Stimulated activated CD8-positive, alpha-beta memory T cell treated with anti-CD3 and anti-CD28 coated beads, Interleukin-4, amount 100 ng/mL, for 4 hours (primary cell): ENCODE measurements around the gene CASQ2.

Source experiments
- DNase-seq, 2 donors: peaks; one replicate each; pipeline ENCODE4 v3.0.0-alpha.2; 2020; ENCODE audit warnings: low read depth in 2 of 2, low spot score in 1 of 2

Gene CASQ2

DNA sequence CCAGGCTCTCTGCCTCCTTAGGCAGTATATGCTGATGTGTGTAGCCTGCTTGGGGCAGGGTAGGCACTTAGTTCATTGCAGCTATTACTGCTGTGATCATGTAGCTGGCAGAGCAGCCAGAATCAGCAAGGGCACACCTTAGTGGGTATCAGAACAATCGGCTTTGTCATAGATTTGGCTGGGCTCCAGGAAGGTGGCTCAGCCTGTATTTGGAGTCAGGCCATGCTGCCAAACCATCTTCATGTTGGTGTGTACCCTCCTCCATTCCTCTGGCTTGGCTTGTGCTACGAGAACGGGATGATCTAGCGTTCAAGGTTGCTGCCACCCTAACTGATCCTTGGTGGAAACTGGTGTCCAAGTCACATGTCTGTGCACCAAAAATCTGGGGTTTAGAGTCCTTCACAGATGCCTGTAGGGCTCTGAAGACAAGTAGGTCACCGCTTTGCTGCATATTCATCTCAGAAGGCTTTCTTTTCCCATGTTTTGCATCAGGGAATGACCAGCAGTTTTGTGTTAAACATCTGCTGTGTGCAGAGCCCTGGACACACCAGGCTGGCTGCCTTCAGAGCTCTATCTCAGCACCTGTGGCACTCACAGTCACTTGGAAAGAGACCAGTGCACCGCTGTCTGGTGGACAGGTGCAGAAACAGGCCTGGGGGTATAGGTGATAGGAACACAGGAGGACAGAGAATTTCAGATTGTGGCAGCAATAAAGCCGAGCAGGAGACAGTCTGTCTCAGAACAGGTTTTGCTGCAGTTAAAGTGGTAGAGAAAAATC is 103.0 kb downstream of the CASQ2 start:
- DNase-seq, result no peak

DNA sequence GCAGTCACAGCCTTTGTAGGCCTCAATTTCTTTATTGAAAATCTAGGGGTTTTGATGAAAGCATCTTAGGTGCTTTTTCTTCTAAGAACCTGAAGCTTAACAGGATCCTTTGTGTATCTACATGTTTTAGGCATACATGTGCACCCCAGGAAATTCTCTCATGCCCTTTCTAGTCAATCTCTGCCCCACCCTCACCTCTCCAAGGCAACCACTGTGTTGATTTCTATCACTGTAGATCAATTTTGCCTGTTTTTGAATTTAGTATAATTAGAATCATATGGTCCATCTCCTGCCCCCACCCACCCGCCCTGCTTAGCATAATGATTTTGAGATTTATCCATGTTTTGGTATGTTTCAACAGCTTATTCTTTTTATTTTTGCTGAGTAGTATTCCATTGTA is 107.4 kb downstream of the CASQ2 start:
- no peak for DNase-seq

DNA sequence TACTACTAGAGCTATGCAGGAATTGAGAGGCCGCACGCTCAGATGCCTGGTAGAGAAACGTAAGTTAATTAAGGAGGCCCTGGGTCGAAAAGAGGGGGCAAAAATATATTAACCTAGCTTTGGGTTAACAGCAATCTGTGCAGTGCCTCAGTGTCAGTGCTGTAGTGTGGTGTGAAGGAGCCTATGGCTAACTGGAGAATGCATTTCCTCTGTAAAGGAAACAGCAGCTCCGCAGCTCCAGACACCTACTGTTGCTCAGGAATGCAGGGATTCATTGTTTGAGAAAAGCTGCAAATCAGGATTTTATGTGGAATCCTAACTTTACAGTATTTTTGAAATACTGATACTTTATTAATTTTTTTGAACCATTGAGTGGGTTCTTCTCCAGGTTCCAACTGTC is 108.4 kb downstream of the CASQ2 start:
- DNase-seq, result no peak

DNA sequence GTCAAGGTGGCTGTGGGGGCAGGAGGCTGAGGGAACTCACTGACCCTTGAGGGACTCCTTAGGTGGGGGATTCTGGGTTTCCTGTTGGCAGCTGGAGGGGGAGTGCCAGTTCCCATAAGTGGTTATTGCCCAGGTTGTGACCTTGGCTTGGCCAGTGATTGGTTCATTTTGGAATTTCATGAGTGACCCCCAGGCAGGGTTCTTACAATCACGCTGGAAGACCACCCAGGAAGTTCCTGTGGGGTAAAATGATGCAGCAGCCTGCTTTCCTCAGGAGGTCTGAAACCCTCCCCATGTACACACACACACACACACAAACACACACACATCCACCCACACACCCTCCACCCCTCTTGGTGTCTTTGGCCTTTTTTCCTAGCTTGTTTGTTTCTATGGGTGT is 109.9 kb downstream of the CASQ2 start:
- no peak for DNase-seq

DNA sequence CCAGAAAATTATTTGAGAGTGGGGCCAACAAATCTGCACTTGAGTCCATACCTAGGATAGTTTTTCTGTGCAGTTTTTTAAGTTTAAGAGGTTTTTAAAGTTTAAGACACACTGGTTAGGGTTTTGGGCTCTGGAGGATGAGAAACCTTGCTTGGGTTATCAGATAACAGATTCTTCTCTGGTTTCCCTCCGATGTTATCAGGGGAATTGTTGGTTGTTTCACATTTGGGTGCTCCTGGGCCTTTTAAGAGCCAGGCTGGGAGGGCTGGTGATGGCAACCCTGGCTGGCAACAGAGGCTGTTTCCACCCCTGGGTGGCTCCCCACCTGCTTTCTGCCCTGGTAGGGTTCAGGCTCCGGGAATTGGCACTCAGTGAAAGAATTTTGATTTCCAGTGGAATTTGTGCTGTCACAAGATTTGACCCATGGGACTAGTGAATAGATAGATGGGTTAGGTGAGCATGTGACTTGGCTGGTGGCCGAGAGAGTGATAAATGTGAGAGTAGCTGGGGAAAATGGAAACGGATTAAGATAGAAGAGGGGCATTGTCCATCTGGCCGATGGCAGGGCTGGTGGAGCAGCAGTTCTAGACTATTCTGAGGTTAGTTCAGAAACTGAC is 111.9 kb downstream of the CASQ2 start:
- no peak for DNase-seq

DNA sequence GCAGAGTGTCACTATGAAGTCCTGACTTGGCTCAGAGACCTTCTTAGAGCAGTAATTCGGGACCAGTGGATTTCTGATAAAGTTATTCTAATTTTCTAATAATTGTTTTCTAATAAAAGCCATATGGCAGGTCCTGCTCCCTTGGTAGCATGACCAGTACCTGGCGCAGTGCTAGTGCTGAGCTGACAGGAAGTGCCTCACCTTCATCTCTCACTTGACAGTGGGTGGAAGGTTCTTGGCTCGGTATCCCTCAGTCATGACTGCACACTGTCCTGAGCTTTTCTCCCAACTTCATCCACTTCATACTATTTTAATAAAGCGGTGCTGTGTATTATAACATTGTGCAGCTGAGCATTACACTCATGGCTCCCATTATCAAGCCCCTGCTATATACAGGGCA is 112.6 kb downstream of the CASQ2 start:
- DNase-seq, result no peak

DNA sequence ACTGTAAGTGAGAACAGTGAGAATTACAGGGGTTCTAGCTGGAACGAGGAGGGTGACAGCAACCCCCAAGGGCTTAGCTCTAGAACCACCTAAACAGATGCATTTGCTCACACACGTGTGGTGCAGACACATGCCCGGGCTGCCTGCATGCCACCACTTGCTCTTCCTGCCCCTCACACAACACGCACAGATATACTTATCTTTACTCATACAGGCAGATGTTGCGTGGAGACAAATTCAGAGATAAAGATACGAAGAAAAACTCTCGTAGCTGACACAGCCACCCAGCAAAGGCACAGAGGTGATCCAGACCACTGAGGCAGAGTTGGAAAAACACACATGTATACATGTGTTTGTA is 113.2 kb downstream of the CASQ2 start:
- DNase-seq, result no peak

DNA sequence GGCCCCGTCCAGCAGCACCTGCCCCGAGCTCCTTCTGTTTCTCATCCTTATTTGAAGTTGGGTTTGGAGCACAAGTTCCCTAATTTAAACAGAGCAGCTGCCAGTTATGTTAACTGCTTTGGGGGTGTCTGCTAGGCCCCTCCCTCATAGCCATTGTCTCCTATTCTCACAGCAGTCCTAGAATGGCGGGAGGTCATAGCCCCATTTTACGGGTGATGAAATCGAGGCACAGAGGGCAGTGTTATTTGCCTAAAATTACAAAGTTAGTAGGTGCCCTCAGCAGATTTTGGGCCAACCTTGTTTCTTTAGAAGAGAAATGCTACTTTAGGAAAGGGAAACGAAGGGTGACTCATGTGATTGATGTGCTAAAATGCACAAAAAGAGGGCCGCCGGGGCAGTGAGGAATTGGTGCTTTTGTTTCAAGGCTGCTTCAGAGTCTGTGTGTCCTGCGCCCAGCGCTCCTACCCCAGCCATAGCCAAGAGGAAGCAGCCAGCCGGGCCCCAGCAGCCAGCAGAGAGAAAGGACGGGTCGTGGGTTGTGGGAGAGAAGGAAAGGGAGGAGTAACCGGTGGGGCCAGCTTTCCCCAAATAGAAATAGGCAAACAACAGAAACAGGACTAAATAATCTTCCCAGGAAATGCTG is 113.7 kb downstream of the CASQ2 start:
- DNase-seq, result no peak

DNA sequence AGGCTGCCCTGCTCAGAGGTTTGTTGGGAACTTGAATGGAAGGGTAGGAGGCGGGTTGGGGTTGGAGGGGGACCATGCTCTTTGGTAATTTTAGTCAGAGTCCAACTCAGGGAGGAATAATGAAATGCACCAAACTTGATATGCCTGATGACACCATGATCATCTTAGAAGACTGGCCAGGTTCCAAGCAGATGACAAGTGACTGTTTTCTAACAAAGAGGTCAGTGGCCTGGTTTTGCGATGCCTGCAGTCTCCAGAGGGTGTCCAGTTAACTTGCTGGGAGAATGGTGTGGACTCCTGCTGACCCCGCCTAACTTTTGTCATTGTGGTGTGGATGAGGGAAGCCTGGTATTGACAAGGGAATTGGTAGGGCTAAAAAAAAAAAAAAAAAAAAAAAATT is 114.4 kb downstream of the CASQ2 start:
- no peak for DNase-seq

DNA sequence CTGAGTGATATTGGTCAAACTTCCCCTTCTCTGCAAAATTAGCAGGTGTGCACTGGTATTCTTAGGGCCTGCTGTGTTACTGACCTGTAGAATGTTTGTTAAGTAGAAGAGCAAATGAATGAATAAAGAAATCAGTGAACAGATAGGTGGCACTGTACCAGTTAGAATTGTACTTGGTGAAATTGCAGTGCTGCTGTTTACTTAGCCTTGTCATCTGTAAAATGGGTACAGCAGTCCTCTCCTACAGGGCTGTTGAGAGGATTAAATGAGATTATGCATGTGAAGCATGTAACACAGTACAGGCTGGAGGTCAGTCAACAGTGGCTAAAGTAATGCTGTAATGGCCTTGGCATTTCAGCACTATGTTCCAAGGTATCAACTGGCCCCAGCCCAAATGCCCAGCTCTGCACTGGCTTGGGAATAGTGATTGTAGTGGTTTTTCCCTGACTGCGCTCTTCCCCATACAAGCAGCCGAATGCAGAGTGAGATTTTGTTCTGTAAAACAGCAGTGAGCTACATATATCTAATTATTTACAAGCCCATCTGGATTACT is 116.2 kb downstream of the CASQ2 start:
- DNase-seq, result no peak

DNA sequence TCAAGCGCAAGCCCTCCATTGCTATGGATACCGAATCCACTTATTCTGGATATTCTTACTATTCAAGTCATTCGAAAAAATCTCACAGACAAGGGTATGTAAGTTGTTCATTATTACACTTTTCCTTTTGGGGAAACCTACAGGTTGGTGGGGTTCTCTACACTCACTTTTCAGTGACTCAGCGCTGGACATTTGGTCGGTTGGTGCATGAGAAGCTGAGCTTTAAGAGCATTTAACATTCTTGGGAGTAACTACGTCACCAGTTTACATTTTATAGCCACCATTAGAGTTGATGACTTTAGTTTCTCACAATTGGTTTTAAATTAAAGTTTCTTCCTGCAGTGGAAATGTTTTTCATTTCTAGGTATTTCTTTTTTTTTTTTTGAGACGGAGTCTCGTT is 117.1 kb downstream of the CASQ2 start:
- no peak for DNase-seq

DNA sequence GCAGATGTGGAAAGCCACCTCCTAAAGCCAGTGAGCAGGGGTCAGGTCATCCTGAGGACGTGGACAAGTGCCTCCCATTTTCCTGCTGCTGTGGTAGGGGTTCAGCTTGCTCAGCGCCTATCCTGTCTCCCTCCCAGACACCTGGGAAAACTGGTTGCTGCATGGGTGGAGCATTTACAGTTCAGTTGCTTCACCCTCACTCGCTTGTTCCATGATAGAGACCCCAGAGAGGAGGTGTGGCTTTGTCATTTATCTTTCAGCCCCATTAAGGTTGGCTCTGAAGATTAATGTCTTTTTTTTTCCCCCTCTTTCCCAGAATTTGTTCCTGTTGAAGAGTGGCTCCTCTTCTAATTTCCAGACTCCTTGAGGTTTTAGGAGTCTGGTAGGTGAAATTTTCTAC is 117.6 kb downstream of the CASQ2 start:
- DNase-seq, result no peak
